VCaP (cell line): ENCODE results near the gene GALM.
"Not testable (repeated sequence)": the region's sequence is repeated elsewhere in the genome, so short reads cannot be mapped to it uniquely, and the experiment has no call there.

Source experiments
- H3K27ac ChIP-seq: fragments of 450-650 bp; 2 replicates; pipeline ENCODE4 v1.5.1; 2017
- CTCF ChIP-seq: fragments of 450-650 bp; conservative IDR thresholded peaks from 2 replicates; pipeline ENCODE4 v1.5.1; 2017; ENCODE audit warnings: mild to moderate bottlenecking, moderate library complexity

Gene GALM

GRCh38 chr2:38627391-38627790, 38.5 kb upstream of the GALM start:
- TF ChIP-seq CTCF = no peak
- no peak overlapping the region for H3K27ac ChIP-seq

GRCh38 chr2:38629684-38630083, 36.2 kb upstream of the GALM start:
- no peak for TF ChIP-seq CTCF
- H3K27ac ChIP-seq = no peak overlapping the region

GRCh38 chr2:38631976-38632375, 33.9 kb upstream of the GALM start:
- no peak for TF ChIP-seq CTCF
- H3K27ac ChIP-seq = no peak overlapping the region

- TF ChIP-seq CTCF = no peak
- H3K27ac ChIP-seq = no peak overlapping the region
Observed at GRCh38 chr2:38632980-38633379, 32.9 kb upstream of the GALM start.

GRCh38 chr2:38633895-38634294, 32.0 kb upstream of the GALM start:
- TF ChIP-seq CTCF = no peak
- H3K27ac ChIP-seq = no peak overlapping the region

- no peak overlapping the region for H3K27ac ChIP-seq
- TF ChIP-seq CTCF = no peak
Observed at GRCh38 chr2:38634684-38635083, 31.2 kb upstream of the GALM start.

GRCh38 chr2:38635139-38635538, 30.8 kb upstream of the GALM start:
- TF ChIP-seq CTCF = no peak
- H3K27ac ChIP-seq = no peak overlapping the region

- H3K27ac ChIP-seq = no peak overlapping the region
- TF ChIP-seq CTCF = no peak
Observed at GRCh38 chr2:38636069-38636468, 29.8 kb upstream of the GALM start.

GRCh38 chr2:38642373-38643017, 23.4 kb upstream of the GALM start:
- H3K27ac ChIP-seq = not testable (repeated sequence)
